Stimulated activated CD8-positive, alpha-beta memory T cell treated with anti-CD3 and anti-CD28 coated beads, Interleukin-7, amount 100 ng/mL, for 24 hours (primary cell): ENCODE results near the gene LRRFIP1.
"Not testable (repeated sequence)": the region's sequence is repeated elsewhere in the genome, so short reads cannot be mapped to it uniquely, and the experiment has no call there.

ENCODE experiments used
- DNase-seq: peaks from one replicate; pipeline ENCODE4 v3.0.0-alpha.2; 2020; ENCODE audit warnings: low read depth

The LRRFIP1 gene

DNA sequence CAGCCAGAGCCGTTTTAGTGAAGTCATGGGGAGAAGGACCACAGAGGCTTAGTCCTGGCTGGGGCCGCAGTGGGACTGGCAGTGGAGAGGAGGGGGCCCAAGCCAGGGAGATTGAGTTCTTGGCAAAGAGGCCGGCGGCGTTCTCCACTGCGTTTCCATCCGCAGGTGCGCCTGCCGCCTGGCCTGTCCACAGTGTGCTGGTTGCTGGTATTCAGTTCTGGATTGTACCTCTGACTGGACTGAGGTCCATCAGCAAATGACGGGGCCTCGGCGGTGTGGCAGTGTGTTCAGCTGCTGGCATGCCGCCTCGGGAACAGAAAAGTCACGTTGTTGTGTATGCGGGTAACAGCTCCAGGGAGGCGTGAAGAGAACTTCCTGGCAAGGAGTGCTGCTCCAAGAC lies 36.8 kb downstream of the LRRFIP1 start:
- DNase-seq, result no peak

DNA sequence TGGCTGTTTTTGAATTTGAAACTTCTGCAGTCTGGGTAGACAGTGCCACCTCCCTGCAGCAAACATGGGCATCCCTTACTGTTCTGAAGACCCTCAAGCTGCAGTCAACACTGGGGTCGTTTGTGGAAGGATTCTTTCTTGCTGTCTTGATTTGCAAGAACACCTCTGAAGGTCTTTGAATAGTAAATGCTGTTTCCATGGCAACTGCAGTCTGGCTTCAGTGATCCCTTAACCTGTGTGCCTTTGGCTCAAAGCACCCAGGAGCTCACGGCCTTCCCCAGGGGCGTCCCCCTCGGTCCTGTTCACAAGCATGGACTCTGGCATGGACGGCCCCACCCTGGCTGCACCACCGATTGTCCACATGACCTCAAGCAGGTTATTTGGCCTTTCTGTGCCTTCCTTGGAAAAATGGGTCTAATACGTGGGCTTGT lies 38.3 kb downstream of the LRRFIP1 start:
- no peak for DNase-seq

DNA sequence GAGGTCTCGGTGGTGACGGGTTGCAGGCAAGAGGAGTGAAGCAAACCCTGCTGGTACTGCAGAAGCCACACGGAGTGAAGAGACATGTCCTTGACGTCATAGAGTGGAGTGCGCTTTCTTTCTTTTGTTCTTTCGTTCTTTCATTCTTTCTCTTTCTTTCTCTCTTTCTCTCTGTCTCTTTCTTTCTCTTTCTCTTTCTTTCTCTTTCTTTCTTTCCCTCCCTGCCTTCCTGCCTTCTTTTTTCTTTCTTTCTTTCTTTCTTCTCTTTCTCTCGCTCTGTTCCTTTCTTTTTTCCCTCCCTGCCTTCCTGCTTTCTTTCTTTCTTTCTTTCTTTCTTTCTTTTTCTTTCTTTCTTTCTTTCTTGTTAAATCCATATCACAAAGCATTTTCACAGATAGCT lies 39.2 kb downstream of the LRRFIP1 start:
- no peak for DNase-seq

DNA sequence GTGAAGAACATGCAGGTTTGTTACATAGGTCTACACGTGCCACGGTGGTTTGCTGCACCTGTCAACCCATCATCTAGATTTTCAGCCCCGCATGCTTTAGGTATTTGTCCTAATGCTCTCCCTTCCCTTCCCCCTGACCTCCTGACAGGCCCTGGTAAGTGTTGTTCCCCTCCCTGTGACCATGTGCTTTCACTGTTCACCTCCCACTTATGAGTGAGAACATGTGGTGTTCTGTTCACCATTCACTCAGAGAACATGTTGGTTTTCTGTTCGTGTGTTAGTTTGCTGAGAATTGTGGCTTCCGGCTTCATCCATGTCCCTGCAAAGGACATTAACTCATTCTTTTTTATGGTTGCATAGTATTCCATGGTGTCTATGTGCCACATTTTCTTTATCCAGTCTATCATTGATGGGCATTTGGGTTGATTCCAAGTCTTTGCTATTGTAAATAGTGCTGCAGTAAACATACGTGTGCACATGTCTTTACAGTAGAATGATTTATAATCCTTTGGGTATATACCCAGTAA lies 39.7 kb downstream of the LRRFIP1 start:
- not testable (repeated sequence) for DNase-seq

DNA sequence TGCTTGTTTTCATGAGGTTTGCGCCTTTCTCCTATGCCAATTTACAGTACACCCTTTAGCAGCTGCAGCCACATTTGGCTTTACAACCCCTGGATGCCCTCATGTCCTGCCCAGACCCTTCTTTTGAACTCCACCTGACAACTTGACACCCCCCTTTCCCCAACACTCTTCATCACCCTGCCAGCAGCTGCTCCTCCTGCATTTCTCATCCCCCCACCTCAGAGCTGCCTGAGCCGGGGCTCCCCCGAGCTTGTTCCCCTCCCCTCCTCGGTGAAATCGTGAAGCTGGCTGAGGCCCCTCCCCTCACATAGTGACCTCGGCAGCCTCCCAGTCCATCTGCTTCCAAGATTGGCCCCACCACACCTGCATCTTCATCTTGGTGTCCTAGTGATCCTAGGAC lies 40.5 kb downstream of the LRRFIP1 start:
- no peak for DNase-seq

DNA sequence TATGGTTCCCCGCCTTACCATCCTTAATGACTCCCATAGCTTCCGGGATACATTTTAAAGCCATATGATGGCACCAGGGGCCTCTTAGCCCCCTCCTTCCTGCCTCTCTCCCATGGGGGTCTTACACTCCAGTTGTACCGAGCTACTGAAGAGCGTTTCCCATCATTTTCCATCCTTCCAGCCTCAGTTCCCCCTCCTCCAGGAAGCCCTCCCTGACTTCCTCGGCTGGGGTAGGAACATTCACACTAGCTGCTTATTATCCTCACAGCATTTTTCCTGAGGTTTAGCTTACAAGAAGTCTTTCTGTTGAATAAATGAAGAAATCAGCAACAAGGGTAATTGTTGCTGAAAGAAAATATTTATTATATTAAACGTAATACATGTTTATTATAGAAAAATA lies 41.1 kb downstream of the LRRFIP1 start:
- no peak for DNase-seq

DNA sequence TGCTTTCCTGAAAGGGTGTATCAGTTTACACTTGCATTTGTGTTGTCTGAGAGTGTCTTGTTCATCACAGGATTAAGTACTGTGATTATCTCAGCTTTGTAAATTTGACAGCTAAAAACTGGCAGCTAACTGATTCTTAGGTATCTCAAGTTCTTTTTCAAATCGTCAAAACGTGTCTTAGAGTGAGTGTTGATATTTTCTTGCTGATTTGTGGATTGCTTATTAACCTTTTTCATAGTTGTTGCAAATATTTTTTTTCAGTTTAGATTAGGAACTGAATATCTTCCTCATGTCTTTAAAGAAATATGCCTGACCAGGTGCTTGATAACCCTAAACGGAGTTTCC lies 41.9 kb downstream of the LRRFIP1 start:
- no peak for DNase-seq

DNA sequence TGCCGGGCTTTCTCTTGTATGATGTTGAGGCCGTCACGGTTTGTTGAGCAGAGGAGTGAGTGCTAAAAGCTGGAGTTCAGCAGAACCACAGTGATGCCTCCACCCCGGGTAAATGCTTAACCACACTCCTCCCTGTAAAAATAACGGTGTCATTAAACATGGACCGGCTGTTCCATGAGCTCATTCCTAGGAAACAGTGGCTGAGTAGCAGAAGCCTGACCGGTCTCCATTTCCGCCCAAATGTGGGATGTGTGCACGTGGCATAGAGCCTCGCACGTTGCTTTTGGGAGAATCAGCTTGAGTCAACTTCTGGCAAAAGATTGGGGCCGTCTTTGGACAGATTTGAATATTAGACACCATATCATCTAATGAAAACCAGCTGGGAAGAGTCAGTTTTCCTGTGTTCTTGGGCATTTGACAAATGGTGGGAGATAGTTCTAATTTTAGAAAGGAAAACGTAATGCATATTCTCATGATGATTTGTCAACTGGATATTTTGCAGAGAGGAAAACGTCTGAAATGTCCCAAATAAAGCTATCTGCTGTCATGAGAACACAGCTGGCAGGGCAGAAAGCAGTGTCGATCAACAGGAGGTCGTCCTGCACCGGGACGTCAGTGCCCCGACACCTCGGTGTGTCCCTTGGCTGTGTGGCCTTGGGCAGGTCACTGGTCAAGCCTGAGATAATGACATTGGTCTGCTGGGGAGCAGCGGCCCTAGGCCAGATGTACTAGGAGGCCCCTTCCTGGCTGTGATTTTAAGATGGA lies 42.4 kb downstream of the LRRFIP1 start:
- DNase-seq, result no peak

DNA sequence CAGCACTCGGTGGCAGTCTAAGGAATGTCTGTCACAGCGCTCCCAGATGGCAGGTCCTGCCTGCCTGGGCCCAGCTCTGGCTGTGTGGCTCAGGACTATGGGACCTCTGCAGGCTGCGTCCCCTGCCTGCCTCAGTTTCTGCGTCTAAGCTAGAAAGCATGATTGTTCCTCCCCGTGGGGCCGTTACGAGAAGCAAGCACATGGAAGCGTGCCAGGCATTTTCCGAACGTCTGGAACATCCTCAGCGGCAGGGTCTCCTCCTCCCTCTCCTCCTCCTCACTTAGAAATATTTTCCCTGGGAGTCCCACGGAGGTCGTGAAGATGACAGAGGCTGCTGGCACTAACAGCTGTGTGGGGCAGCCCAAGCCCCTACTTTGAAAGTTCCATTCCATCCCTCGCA lies 43.3 kb downstream of the LRRFIP1 start:
- no peak for DNase-seq

DNA sequence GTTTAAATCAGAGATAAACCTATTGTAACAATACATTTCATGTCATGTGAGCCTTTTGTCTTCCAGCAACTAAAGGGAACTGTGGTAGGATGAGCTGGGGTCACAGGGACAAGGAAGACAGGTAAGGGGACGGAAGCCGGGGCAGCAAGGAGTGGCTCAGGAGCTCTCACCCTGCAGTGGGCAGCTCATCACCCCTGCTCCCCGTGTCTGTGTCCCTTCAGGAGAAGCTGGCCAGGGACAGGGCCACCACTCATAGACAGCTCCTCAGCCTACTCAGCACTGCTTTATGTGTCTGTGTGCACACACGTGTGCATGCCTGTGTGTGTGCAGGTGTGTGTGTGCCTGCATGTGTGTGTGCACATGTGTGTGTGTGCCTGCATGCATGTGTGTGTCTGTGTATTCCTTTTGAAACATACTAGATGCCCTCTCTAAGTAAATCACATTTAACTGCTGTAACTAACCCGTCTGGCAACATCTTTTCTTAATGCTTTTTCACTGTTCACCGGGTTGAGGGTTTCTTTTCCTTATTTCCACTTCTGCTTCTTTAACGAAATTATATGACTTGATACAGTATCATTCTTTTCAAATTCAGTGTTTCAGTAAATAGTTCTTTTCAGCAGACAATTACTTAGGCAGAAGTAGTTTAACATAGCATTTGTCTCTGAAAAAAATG lies 44.2 kb downstream of the LRRFIP1 start:
- DNase-seq, result no peak

DNA sequence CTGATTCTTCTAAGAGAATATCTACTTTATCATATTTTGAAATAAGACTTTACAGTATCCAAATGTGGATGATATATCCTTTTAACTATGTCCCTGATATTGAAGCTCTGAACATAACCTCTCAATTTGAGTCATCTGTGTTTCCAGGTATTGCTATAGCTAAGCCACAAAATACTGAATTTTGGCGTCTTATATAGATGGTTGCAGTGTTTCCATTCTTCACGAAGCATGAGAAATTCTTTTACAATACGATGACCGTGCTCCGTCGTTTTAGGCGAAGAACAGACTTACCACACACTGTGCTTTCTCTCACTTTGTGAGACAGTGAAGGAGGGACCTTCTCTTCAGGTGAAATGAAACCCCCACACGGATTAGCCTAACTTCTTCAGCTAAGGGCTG lies 45.3 kb downstream of the LRRFIP1 start:
- no peak for DNase-seq

DNA sequence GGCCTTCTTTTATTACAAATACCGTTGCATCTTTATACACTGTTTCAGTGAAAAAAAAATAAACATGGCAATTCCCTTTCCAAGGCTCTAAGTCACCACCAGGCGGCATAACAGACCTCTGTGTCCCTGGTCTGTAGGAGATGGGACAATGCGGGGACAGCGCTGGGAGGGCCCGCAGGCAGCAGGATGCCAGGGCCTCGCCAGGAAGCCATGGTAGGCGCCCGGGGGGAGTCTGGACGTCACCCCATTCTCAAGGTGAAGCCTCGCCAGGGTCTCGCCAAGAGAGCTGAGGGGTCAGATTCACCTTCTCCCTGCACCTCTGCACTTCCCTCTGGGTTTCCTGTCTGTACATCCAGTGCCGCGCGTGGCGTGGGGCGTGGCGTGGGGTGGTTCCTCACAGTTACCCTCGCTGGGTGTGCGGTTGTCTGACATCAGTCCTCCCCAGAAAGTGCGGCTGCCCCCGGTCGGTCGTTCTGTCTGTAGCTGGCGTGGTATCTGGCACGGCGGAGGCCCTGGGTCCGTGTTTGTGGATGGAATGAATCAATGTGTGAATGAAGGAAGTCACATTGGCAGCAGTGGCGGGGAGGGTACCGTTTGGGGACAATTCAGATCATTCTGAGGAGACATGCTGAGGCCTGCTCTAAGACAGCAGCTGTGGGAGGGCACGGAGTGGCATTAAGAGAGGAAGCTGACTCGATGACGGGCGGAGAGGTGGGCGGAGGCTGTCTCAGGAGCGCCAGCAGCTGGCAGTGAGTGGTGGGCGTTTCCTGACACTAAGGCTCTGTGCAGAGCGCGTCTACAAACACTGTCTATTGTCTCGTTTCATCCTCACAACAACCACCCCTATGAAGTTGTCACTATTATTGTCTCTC lies 46.0 kb downstream of the LRRFIP1 start:
- DNase-seq, result peak; percentile 68

DNA sequence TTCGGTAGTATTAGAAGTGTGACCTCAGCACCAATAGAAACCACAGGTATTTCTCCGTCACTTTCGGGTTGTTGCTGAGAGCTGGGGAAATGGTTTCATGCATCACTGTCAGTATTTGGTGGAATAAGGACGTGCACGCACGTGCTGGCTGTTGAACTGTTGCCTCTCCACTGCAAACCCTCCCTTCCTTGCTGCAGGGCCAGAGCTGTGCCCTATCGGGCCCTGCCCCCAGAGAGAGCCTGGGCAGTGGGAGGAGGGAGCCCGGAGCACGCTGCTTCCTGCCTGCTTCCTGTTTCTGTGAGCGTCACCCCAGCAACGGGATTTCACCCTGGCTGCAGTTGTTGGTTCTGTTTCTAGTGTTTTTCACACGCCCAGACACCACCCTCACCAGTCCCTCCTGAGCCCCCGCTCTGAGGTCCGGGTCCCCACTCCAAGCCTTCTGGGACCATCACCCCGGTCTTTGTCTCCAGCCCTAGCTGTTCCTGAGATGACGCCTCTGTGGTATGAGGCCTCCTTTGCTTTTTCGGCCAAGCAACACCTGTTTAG lies 47.4 kb downstream of the LRRFIP1 start:
- peak; percentile 51 for DNase-seq

DNA sequence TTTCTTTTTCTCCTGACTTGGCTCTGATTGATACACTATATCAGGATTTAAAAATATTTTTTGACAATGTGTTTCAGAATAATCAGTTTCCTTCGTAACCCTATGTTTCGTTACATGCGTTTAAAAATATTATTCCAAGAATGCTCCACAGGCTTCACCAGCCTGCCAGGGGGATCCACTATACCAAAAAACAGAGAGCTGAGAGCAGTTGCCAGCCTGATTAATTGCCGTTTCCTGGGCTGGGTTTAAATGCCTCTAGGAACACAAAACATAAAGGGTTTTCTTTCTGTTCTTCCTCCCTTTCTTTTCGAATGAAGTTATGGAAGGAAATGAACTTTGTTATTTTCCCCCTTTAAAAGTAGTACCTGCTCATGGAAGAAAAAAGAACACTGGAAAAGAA lies 47.9 kb downstream of the LRRFIP1 start:
- DNase-seq, result no peak

DNA sequence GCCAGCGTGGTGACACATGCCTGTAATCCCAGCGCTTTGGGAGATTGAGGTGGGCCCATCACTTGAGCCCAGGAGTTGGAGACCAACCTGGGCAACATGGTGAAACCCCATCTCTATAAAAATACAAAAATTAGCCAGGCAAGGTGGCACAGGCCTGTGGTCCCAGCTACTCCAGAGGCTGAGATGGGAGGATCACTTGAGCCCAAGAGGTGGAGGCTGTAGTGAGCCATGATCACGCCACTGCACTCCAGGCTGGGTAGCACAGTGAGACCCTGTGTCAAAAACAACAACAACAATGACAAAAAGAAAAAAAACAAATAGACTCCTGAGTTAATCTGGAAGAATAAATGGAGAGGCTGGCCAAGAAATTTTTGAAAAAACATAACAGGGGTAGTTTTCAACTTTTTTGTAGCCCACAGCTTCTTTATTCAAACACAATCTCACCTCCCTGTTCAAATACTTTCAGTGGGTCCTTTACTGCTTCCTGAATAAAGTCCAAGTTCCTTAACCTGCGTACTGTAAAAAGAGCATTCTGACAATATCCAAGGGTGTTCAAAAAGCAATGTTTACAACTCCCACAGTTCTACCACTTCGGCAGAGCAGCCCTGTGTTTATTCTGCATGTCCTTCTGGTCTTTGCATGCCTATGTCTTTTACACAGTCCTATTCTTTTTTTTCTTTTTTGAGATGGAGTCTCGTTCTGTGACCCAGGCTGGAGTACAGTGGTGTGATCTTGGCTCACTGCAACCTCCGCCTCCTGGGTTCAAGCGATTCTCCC lies 53.5 kb downstream of the LRRFIP1 start:
- no peak for DNase-seq

DNA sequence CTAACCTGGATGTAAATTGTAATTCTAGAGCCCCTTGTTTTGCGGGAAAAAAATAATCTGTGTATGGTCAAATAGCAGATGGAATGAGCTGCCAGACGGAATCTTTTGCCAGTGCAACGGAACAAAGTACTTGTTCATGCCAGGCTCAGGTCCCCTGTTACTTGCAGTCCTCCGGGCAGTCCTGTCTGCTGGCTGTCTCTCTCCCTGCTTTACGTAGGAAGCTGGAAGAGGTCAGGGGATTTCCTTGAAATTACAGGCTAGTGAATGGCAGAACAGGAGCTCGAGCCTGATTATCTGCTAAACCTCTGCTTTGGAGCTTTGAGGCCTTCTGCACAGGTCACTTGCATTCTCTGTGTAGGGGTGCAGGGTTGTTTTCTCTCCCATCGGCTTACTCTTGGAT lies 54.8 kb downstream of the LRRFIP1 start:
- no peak for DNase-seq

DNA sequence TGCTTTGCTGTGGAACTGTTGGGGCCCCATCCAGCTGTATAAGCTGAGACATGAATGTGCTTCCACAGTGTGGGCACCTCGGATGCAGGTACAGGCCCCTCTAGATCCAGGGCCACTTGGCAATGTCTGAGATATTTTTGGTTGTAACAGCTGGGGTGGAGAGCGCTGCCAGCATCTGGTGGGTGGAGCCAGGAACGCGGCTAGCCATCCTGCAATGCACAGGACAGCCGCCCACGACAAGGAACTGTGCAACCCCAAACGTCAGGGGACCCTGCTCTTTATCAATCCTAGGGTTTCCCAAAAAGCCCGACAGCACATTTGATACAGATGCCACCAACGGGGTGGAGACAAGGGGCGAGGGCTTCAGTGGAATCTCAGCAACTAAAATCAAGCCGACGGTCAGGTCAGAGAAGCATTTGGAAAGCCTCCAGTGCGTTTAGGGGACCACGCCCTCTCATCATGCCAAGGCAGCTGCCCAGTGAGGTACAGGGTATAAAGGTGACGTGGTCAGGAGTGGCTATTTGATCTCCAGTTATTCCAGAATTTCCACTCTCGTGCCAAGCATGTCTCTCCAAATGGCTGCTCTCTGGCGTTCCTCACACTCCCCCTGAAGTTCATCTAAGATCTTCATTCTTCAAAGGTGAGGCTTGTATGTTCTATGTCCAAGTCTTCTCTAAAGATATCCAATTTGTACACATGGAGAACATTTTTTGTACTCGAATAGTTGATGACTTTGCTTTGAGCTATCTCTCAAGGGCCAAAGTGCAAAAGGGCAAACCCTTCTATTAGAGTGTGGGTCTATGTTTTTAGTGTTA lies 55.7 kb downstream of the LRRFIP1 start:
- no peak for DNase-seq

DNA sequence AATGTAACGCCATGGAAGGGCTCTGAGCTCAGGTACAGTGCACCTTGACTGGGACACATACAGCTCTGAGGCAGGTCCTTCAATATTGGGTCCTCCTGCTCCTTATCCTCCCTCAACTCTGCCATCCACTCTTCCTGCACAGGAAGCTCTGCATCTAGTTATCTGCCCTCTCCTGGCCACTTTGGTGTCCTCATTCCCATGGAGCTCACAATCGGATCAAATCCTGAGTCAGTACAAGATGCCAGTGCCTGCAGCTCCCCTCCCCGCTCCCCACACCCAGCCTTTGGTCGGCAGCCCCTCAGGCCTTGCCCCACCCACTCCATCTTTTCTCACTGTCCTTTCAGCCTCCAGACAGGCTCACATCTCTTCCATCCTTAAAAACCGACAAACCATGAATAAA lies 58.0 kb downstream of the LRRFIP1 start:
- no peak for DNase-seq

DNA sequence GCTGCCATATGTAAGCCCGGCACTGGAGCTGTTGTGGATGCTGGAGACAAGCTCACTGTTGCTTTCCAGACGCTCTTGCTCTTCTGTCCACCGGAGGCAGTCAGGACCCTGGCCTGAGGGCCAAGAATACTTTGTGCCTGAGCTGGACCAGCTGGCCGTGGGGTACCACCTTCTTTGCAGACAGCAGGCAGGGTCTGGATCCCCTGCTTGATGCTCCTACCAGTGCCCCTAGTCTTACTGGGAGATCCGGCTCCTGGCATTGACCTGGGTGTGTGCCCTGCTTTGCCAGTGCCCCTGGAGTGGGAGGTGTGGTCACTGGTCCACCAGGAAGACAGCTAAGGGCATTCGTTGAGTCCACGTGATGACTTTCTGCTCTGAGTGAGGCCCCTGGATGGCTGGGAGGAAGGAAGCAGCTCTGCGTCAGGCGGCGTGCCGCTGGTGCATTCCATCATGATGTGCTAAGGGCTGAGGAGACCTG lies 59.3 kb downstream of the LRRFIP1 start:
- no peak for DNase-seq

DNA sequence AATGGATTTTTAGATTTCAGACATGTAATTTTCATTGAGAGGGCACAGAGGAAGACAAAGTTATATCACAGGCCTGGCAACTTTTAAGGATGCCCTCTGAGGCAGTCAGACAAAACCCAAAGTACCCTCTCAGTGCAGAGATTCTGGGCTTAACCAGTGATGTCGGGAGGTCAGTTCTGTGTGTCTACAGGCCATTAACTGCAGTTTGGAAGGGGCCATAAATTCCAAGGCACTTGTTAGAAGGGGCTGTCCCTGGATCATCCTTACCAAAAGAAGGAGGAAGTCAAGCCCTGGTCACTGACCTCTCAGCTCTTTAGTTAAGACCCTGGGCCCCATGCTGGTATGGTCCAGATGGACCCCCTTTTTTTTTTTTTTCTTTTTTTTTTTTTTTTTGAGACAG lies 60.7 kb downstream of the LRRFIP1 start:
- no peak for DNase-seq

DNA sequence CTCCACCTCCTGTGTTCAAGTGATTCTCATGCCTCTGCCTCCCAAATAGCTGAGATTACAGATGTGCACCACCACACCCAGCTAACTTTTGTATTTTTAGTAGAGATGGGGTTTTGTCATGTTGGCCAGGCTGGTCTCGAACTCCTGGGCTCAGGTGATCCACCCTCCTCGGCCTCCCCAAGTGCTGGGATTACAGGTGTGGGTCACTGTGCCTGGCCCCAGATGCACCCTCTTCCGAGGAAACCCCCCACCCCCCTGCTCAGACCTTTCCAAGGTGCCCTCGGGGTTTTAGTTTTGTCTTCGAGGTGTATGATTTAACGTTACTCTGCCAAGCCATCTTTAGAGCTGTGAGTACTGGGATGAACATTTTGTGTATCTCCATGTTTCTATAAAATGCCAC lies 61.2 kb downstream of the LRRFIP1 start:
- not testable (repeated sequence) for DNase-seq
